HCT116 (cell line): ENCODE results near the gene PHF21A. TPM values are rescaled to one million over a fixed set of nuclear protein-coding genes. Genes with fewer than 3 reads are reported as not detected.

Experiments used
- ATAC-seq: fragments of 200-7000 bp; cut with Tn5 transposase; 2 replicates; pipeline ENCODE4 v1.9.1; 2020; ENCODE audit warnings: mild to moderate bottlenecking, moderate library complexity
- BruUV-seq: library from RNA; stranded (reverse); fragments of 400-500 nt; replicated peaks from 2 replicates; lab custom pipeline; 2021; lab: Mats Ljungman, UMichigan
- CTCF ChIA-PET: fragments of 300-600 bp; sonication (Branson Sonifier 250); formaldehyde crosslinking; loops from one replicate; lab custom pipeline; 2021; ENCODE audit warnings: antibody characterized with exemption; lab: Charles Lee
- POLR2A ChIA-PET: fragments of 300-600, 350-600 bp; sonication (Branson Sonifier 250); formaldehyde crosslinking; loops from one replicate; lab custom pipeline; 2021; ENCODE audit warnings: antibody characterized with exemption; lab: Charles Lee
- RAD21 ChIA-PET, 2 experiments: fragments of 300-600 bp; sonication (Branson Sonifier 250); formaldehyde crosslinking; loops; one replicate each; lab custom pipeline; 2023; ENCODE audit warnings: low total read pairs in 2 of 2; ENCODE audit not compliant: uncharacterized antibody in 2 of 2, unreplicated experiment in 2 of 2, low non-redundant PET in 1 of 2; lab: Charles Lee
- DNase-seq: peaks from one replicate; pipeline ENCODE4 v3.0.0-alpha.2; 2010; ENCODE audit warnings: low read depth, low spot score
- H2AFZ ChIP-seq: fragments of 200-600 bp; shearing (Covaris generic), sonication (generic); 2 replicates; pipeline ENCODE4 v1.6.1; 2017; ENCODE audit warnings: low read depth, mixed run types, mixed read lengths, antibody characterized with exemption, low read length; ENCODE audit not compliant: poor library complexity, severe bottlenecking
- H3K27ac ChIP-seq: 2 replicates; pipeline ENCODE4 v1.5.1; 2012; ENCODE audit warnings: low read depth, low read length
- H3K27me3 ChIP-seq: fragments of 200-600 bp; sonication (generic); 2 replicates; pipeline ENCODE4 v1.6.1; 2016; ENCODE audit warnings: mixed run types, low read length, mixed read lengths; ENCODE audit not compliant: insufficient read depth
- H3K36me3 ChIP-seq, 2 experiments: fragments of 200-500 bp in 1 of 2; fragments of 200-600 bp in 1 of 2; sonication (Bioruptor generic) in 1 of 2; sonication (generic) in 1 of 2; 2 replicates each; pipeline versions ENCODE4 v1.5.1 to v1.6.1; 2014 to 2016; ENCODE audit warnings: low read length in 2 of 2, inconsistent platforms in 1 of 2, mixed read lengths in 1 of 2, mixed run types in 1 of 2; ENCODE audit not compliant: insufficient read depth in 2 of 2, control insufficient read depth in 1 of 2
- H3K4me1 ChIP-seq, 2 experiments: fragments of 200-600 bp in 1 of 2; sonication (generic) in 1 of 2; 2 replicates each; pipeline versions ENCODE4 v1.5.1 to v1.6.1; 2012 to 2017; ENCODE audit warnings: low read length in 2 of 2, inconsistent platforms in 1 of 2, mild to moderate bottlenecking in 1 of 2, mixed read lengths in 1 of 2, mixed run types in 1 of 2, moderate library complexity in 1 of 2; ENCODE audit not compliant: insufficient read depth in 2 of 2, control insufficient read depth in 1 of 2
- H3K4me2 ChIP-seq: fragments of 200-600 bp; sonication (generic); 2 replicates; pipeline ENCODE4 v1.6.1; 2017; ENCODE audit warnings: mixed run types, low read length, mixed read lengths
- H3K4me3 ChIP-seq, 2 experiments: fragments of 200-600 bp in 1 of 2; sonication (generic) in 1 of 2; replicated peaks in 1 of 2; 2 replicates each; pipeline ENCODE4 v1.5.1; 2011 to 2016; ENCODE audit warnings: low read length in 2 of 2, control low read depth in 1 of 2, low read depth in 1 of 2, mild to moderate bottlenecking in 1 of 2, mixed read lengths in 1 of 2, mixed run types in 1 of 2
- H3K79me2 ChIP-seq: fragments of 200-600 bp; sonication (generic); 2 replicates; pipeline ENCODE4 v1.6.1; 2017; ENCODE audit warnings: mild to moderate bottlenecking, mixed run types, low read length, moderate library complexity, mixed read lengths; ENCODE audit not compliant: insufficient read depth
- H3K9ac ChIP-seq: fragments of 200-600 bp; sonication (generic); 2 replicates; pipeline ENCODE4 v1.6.1; 2016; ENCODE audit warnings: low read length, mixed read lengths
- H3K9me2 ChIP-seq: fragments of 200-600 bp; sonication (generic), shearing (Covaris generic); 2 replicates; pipeline ENCODE4 v1.6.1; 2017; ENCODE audit warnings: mixed run types, mild to moderate bottlenecking, moderate library complexity; ENCODE audit not compliant: insufficient read depth
- H3K9me3 ChIP-seq, 2 experiments: fragments of 200-500 bp in 1 of 2; fragments of 200-600 bp in 1 of 2; sonication (Bioruptor generic) in 1 of 2; sonication (generic) in 1 of 2; 2 replicates each; pipeline ENCODE4 v1.6.1; 2014 to 2017; ENCODE audit warnings: low read length in 2 of 2, mixed read lengths in 2 of 2, inconsistent platforms in 1 of 2, low read depth in 1 of 2, mild to moderate bottlenecking in 1 of 2, mixed run types in 1 of 2, moderate library complexity in 1 of 2; ENCODE audit not compliant: control insufficient read depth in 1 of 2, insufficient read depth in 1 of 2
- H4K20me1 ChIP-seq: fragments of 200-600 bp; sonication (generic), shearing (Covaris generic); 2 replicates; pipeline ENCODE4 v1.6.1; 2017; ENCODE audit warnings: mixed run types, mild to moderate bottlenecking, moderate library complexity; ENCODE audit not compliant: insufficient read depth
- CBX3 ChIP-seq: IDR thresholded peaks from 2 replicates; pipeline ENCODE4 v1.6.1; 2012; ENCODE audit warnings: low read depth
- EGR1 ChIP-seq: IDR thresholded peaks from 2 replicates; pipeline ENCODE4 v1.6.1; 2012; ENCODE audit warnings: low read depth
- EZH2 ChIP-seq: fragments of 200-600 bp; sonication (generic); IDR thresholded peaks from 2 replicates; pipeline ENCODE4 v1.6.1; 2017; ENCODE audit warnings: antibody characterized with exemption, mixed run types
- EZH2phosphoT487 ChIP-seq: fragments of 200-600 bp; IDR thresholded peaks from 2 replicates; pipeline ENCODE4 v1.6.1; 2018; ENCODE audit warnings: antibody characterized with exemption, borderline replicate concordance
- JUND ChIP-seq: IDR thresholded peaks from 2 replicates; pipeline ENCODE4 v1.6.1; 2012
- MAX ChIP-seq: IDR thresholded peaks from 2 replicates; pipeline ENCODE4 v1.6.1; 2012
- POLR2A ChIP-seq: IDR thresholded peaks from 2 replicates; pipeline ENCODE4 v1.7.0; 2011; ENCODE audit warnings: borderline replicate concordance; ENCODE audit not compliant: insufficient read depth, insufficient read length; ENCODE audit errors: extremely low read depth
- POLR2AphosphoS5 ChIP-seq: IDR thresholded peaks from 2 replicates; pipeline ENCODE4 v1.6.1; 2011; ENCODE audit warnings: mild to moderate bottlenecking, low read depth, low read length, moderate library complexity
- RAD21 ChIP-seq: IDR thresholded peaks from 2 replicates; pipeline ENCODE4 v1.6.1; 2012; ENCODE audit warnings: low read depth, mild to moderate bottlenecking
- REST ChIP-seq: IDR thresholded peaks from 2 replicates; pipeline ENCODE4 v1.6.1; 2012; ENCODE audit warnings: low read depth
- SP1 ChIP-seq: IDR thresholded peaks from 2 replicates; pipeline ENCODE4 v1.6.1; 2012; ENCODE audit warnings: low read depth
- SRF ChIP-seq: IDR thresholded peaks from 2 replicates; pipeline ENCODE4 v1.6.1; 2012; ENCODE audit warnings: low read depth
- TCF7L2 ChIP-seq: IDR thresholded peaks from 2 replicates; pipeline ENCODE4 v1.7.0; 2011; ENCODE audit warnings: borderline replicate concordance, inconsistent platforms; ENCODE audit not compliant: insufficient read depth, insufficient read length; ENCODE audit errors: extremely low read depth
- YY1 ChIP-seq: IDR thresholded peaks from 2 replicates; pipeline ENCODE4 v1.6.1; 2011; ENCODE audit warnings: low read length, low read depth, moderate library complexity, mild to moderate bottlenecking; ENCODE audit not compliant: insufficient replicate concordance; ENCODE audit errors: extremely low read depth
- ZFX ChIP-seq: fragments of 450-650 bp; IDR thresholded peaks from 2 replicates; pipeline ENCODE4 v1.6.1; 2017
- ZNF274 ChIP-seq: fragments of 200-500 bp; sonication (Bioruptor generic); IDR thresholded peaks from 2 replicates; pipeline ENCODE4 v1.6.1; 2014; ENCODE audit warnings: mild to moderate bottlenecking, low read depth, low read length, inconsistent platforms
- intact Hi-C: fragments of 100-400 bp; cut with micrococcal nuclease; formaldehyde crosslinking; loops from 2 replicates; pipeline ENCODE4 v1.10.0; 2022
- total RNA-seq: library from RNA; stranded (reverse); gene quantifications from one replicate; pipeline ENCODE4 v1.2.1, GENCODE V29; 2021; ENCODE audit not compliant: unreplicated experiment
- TF ChIP-seq, protein P1 (sequence below), 3 experiments: fragments of 200-600 bp in 1 of 3; sonication (generic) in 1 of 3; IDR thresholded peaks in 2 of 3; conservative IDR thresholded peaks in 1 of 3; 2 replicates each; pipeline ENCODE4 v1.5.1; 2012 to 2017; ENCODE audit warnings: low read depth in 2 of 3, low read length in 2 of 3, antibody characterized with exemption in 1 of 3, borderline replicate concordance in 1 of 3, control low read depth in 1 of 3, mild to moderate bottlenecking in 1 of 3, mixed read lengths in 1 of 3, mixed run types in 1 of 3, moderate library complexity in 1 of 3; ENCODE audit not compliant: insufficient read depth in 1 of 3

The PHF21A gene
- total RNA-seq, 1 experiment from 2014 or later, result 27.0 TPM

- TF ChIP-seq REST, result no peak
- TF ChIP-seq SP1, result no peak
- TF ChIP-seq ZFX, result no peak
Observed at GRCh38 chr11:45887587-45887986, 233.7 kb downstream of the PHF21A start (continued).

GRCh38 chr11:45886816-45887520 is 234.3 kb downstream of the PHF21A start:
- Histone ChIP-seq H3K9ac (no peak overlapping the region), H2AFZ (no peak overlapping the region), H3K36me3 (no peaks in the 10 kb centered on the region), H3K27ac (no peak overlapping the region), H3K4me1 (peaks cover under 1 to 8% of the 10 kb centered on the region in 2 experiments; a peak in 2 of 4 replicates), H3K4me2 (no peak overlapping the region), H3K9me2 (no peaks in the 10 kb centered on the region), H3K27me3 (no peaks in the 10 kb centered on the region), H4K20me1 (no peaks in the 10 kb centered on the region), H3K4me3 (no peak overlapping the region), H3K79me2 (no peaks in the 10 kb centered on the region), H3K9me3 (no peaks in the 10 kb centered on the region)
- ATAC-seq, result no peak
- POLR2A ChIA-PET, result no interaction called here
- CTCF ChIA-PET, result no interaction called here
- intact Hi-C loops, result no loop called here
- BruUV-seq, result no TSS peak
- DNase-seq, result no peak
- RAD21 ChIA-PET, result no interaction called here
- TF ChIP-seq EZH2, result no peak
- no peak for TF ChIP-seq POLR2A
- TF ChIP-seq SP1, result no peak
- no peak for TF ChIP-seq CBX3
- TF ChIP-seq, protein P1, sequence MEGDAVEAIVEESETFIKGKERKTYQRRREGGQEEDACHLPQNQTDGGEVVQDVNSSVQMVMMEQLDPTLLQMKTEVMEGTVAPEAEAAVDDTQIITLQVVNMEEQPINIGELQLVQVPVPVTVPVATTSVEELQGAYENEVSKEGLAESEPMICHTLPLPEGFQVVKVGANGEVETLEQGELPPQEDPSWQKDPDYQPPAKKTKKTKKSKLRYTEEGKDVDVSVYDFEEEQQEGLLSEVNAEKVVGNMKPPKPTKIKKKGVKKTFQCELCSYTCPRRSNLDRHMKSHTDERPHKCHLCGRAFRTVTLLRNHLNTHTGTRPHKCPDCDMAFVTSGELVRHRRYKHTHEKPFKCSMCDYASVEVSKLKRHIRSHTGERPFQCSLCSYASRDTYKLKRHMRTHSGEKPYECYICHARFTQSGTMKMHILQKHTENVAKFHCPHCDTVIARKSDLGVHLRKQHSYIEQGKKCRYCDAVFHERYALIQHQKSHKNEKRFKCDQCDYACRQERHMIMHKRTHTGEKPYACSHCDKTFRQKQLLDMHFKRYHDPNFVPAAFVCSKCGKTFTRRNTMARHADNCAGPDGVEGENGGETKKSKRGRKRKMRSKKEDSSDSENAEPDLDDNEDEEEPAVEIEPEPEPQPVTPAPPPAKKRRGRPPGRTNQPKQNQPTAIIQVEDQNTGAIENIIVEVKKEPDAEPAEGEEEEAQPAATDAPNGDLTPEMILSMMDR (IDR thresholded peaks at IDR 0.05 in 2 of 3, conservative IDR thresholded peaks at IDR 0.05 in 1 of 3; ENCODE audit: borderline replicate concordance in 1 of 3, insufficient read depth in 1 of 3, low read depth in 2 of 3, low read length in 2 of 3), result no peak
- no peak for TF ChIP-seq ZNF274
- no peak for TF ChIP-seq POLR2AphosphoS5
- TF ChIP-seq SRF, result no peak
- no peak for TF ChIP-seq EZH2phosphoT487
- no peak for TF ChIP-seq TCF7L2
- no peak for TF ChIP-seq RAD21
- no peak for TF ChIP-seq JUND
- no peak for TF ChIP-seq EGR1
- no peak for TF ChIP-seq YY1
- no peak for TF ChIP-seq MAX
